GM23338 (cell line): ENCODE data around the gene CMKLR1. TPM values are rescaled to one million over a fixed set of nuclear protein-coding genes. Genes with fewer than 3 reads are reported as not detected.

Source experiments
- ATAC-seq: fragments of 200-7000 bp; cut with Tn5 transposase; 3 replicates; pipeline ENCODE4 v1.9.1; 2020
- DNase-seq: peaks from one replicate; pipeline ENCODE4 v3.0.0-alpha.2; 2015; ENCODE audit warnings: low spot score
- H2AFZ ChIP-seq: fragments of 200-600 bp; sonication (generic); 2 replicates; pipeline ENCODE4 v1.8.0; 2016; ENCODE audit warnings: antibody characterized with exemption, mild to moderate bottlenecking, moderate library complexity
- H3F3A ChIP-seq: fragments of 200-600 bp; sonication (generic); replicated peaks from 2 replicates; pipeline ENCODE4 v1.8.0; 2017; ENCODE audit warnings: antibody characterized with exemption, mixed run types, low read depth
- H3K27ac ChIP-seq: fragments of 200-600 bp; sonication (generic); 2 replicates; pipeline ENCODE4 v1.6.1; 2016; ENCODE audit warnings: low read depth
- H3K27me3 ChIP-seq: fragments of 200-600 bp; sonication (generic); 2 replicates; pipeline ENCODE4 v1.8.0; 2016; ENCODE audit warnings: mild to moderate bottlenecking, mixed run types, moderate library complexity; ENCODE audit not compliant: insufficient read depth
- H3K36me3 ChIP-seq: fragments of 200-600 bp; sonication (generic); 2 replicates; pipeline ENCODE4 v1.8.0; 2016; ENCODE audit warnings: mild to moderate bottlenecking; ENCODE audit not compliant: insufficient read depth
- H3K4me1 ChIP-seq: fragments of 200-600 bp; sonication (generic); 2 replicates; pipeline ENCODE4 v1.8.0; 2016; ENCODE audit warnings: mild to moderate bottlenecking, moderate library complexity; ENCODE audit not compliant: insufficient read depth
- H3K4me2 ChIP-seq: fragments of 200-600 bp; sonication (generic); 2 replicates; pipeline ENCODE4 v1.7.1; 2017; ENCODE audit warnings: mixed run types
- H3K4me3 ChIP-seq: fragments of 200-600 bp; sonication (generic); 2 replicates; pipeline ENCODE4 v1.6.1; 2016; ENCODE audit warnings: mixed run types
- H3K79me2 ChIP-seq: fragments of 200-600 bp; sonication (generic); replicated peaks from 2 replicates; pipeline ENCODE4 v1.8.0; 2017; ENCODE audit warnings: mild to moderate bottlenecking; ENCODE audit not compliant: insufficient read depth
- H3K9me2 ChIP-seq: fragments of 200-600 bp; sonication (generic); 2 replicates; pipeline ENCODE4 v1.8.0; 2017; ENCODE audit not compliant: insufficient read depth
- H4K20me1 ChIP-seq: fragments of 200-600 bp; sonication (generic); replicated peaks from 2 replicates; pipeline ENCODE4 v1.8.0; 2017; ENCODE audit warnings: mild to moderate bottlenecking; ENCODE audit not compliant: insufficient read depth
- H3K27ac Mint-ChIP-seq: 2 replicates; pipeline ENCODE4 v1.8.0; 2020; ENCODE audit warnings: inconsistent platforms, mild to moderate bottlenecking, moderate library complexity, mixed read lengths
- H3K27me3 Mint-ChIP-seq: 3 replicates; pipeline ENCODE4 v1.8.0; 2022; ENCODE audit warnings: low read depth, mild to moderate bottlenecking, moderate library complexity, mixed read lengths, inconsistent platforms; ENCODE audit not compliant: insufficient read depth, poor library complexity
- H3K36me3 Mint-ChIP-seq: 3 replicates; pipeline ENCODE4 v1.8.0; 2021; ENCODE audit warnings: low read depth, mild to moderate bottlenecking, inconsistent platforms, moderate library complexity, mixed read lengths
- H3K4me1 Mint-ChIP-seq: 3 replicates; pipeline ENCODE4 v1.8.0; 2020; ENCODE audit warnings: mild to moderate bottlenecking, inconsistent platforms, mixed read lengths
- H3K4me3 Mint-ChIP-seq: 3 replicates; pipeline ENCODE4 v1.8.0; 2021; ENCODE audit warnings: moderate library complexity, mild to moderate bottlenecking, inconsistent platforms, mixed read lengths
- H3K9me3 Mint-ChIP-seq: 3 replicates; pipeline ENCODE4 v1.8.0; 2020; ENCODE audit warnings: moderate library complexity, mild to moderate bottlenecking, inconsistent platforms, mixed read lengths
- CREB1 ChIP-seq: fragments of 250-450 bp; sonication (Bioruptor Pico); IDR thresholded peaks from 2 replicates; pipeline ENCODE4 v1.5.0; 2020; ENCODE audit warnings: low read depth, mild to moderate bottlenecking, moderate library complexity
- JUNB ChIP-seq: IDR thresholded peaks from one replicate; pipeline ENCODE4 v1.6.1; 2016; ENCODE audit warnings: antibody characterized with exemption; ENCODE audit not compliant: unreplicated experiment
- NANOG ChIP-seq: IDR thresholded peaks from 2 replicates; pipeline ENCODE4 v1.6.1; 2016; ENCODE audit warnings: antibody characterized with exemption, borderline replicate concordance
- ZNF114 ChIP-seq: fragments of 250-450 bp; sonication (Bioruptor Pico); IDR thresholded peaks from 2 replicates; pipeline ENCODE4 v1.5.0; 2020; ENCODE audit warnings: mild to moderate bottlenecking, moderate library complexity
- ZNF331 ChIP-seq: fragments of 250-450 bp; sonication (Bioruptor Pico); IDR thresholded peaks from 2 replicates; pipeline ENCODE4 v1.5.0; 2020; ENCODE audit warnings: low read depth, mild to moderate bottlenecking, moderate library complexity
- polyA plus RNA-seq: library from polyadenylated mRNA; unstranded; fragments of >200 nt; fragmentation: Nextera tagmentation; extraction: Ambion mirVana; gene quantifications from 2 replicates; pipeline ENCODE4 v1.2.1, GENCODE V29; 2016
- total RNA-seq: library from RNA; depleted of rRNA; stranded (reverse); fragments of >200 nt; shearing (Covaris generic); gene quantifications from 2 replicates; pipeline ENCODE4 v1.2.3, GENCODE V29; 2014
- TF ChIP-seq, protein P1 (sequence below): fragments of 250-450 bp; sonication (Bioruptor Pico); IDR thresholded peaks from 2 replicates; pipeline ENCODE4 v1.5.0; 2020; ENCODE audit warnings: mild to moderate bottlenecking, moderate library complexity
- TF ChIP-seq, protein P2 (sequence below): IDR thresholded peaks from one replicate; pipeline ENCODE4 v1.6.1; 2018; ENCODE audit warnings: antibody characterized with exemption; ENCODE audit not compliant: unreplicated experiment

The CMKLR1 gene
- total and polyA plus RNA-seq, 2 experiments from 2014 or later, result 0.40 to 2.6 TPM

DNA sequence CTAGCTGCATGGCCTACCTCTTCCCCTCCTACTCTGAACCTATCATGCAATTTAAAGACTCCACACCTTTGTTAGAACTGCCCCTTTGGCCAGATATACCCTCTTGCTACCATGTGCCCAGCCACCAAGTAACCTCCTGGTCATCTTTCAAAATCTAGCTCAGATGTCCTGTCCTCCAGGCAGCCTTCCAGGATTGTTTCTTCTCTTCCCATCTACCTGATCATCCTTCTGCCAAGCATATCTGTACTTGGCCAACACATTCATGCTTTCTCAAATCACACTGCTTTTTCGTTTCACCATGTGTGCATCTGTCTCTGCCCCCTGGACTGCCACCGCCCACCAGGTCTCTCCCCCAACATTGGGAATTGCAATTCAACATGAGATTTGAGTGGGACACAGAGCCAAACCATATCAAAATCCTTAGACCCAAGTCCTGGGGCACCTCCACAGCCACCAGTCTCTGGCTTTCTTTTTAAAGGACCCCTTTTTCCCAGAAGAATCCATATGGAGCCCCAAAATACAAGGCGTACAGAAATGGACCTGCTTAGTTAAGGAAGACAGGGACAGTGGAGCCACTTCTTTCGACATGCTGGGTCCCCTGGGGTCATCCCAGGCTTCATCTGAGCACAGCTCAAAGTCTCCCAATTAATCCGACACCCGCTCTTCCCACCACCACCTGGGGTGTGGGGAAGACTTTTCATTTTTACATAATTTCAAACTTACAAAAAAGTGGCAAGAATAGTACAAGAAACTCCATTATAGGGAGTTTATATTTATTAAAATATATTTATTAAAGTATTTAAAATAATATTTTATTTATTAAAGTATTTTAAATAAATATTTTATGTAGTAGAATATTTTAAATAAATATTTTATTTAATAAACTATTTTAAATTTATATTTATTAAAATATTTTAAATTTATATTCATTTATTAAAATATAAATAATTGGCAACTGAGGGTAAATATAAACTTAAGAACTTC, 7.9 kb upstream of the CMKLR1 start (continued):
- TF ChIP-seq, protein P1, sequence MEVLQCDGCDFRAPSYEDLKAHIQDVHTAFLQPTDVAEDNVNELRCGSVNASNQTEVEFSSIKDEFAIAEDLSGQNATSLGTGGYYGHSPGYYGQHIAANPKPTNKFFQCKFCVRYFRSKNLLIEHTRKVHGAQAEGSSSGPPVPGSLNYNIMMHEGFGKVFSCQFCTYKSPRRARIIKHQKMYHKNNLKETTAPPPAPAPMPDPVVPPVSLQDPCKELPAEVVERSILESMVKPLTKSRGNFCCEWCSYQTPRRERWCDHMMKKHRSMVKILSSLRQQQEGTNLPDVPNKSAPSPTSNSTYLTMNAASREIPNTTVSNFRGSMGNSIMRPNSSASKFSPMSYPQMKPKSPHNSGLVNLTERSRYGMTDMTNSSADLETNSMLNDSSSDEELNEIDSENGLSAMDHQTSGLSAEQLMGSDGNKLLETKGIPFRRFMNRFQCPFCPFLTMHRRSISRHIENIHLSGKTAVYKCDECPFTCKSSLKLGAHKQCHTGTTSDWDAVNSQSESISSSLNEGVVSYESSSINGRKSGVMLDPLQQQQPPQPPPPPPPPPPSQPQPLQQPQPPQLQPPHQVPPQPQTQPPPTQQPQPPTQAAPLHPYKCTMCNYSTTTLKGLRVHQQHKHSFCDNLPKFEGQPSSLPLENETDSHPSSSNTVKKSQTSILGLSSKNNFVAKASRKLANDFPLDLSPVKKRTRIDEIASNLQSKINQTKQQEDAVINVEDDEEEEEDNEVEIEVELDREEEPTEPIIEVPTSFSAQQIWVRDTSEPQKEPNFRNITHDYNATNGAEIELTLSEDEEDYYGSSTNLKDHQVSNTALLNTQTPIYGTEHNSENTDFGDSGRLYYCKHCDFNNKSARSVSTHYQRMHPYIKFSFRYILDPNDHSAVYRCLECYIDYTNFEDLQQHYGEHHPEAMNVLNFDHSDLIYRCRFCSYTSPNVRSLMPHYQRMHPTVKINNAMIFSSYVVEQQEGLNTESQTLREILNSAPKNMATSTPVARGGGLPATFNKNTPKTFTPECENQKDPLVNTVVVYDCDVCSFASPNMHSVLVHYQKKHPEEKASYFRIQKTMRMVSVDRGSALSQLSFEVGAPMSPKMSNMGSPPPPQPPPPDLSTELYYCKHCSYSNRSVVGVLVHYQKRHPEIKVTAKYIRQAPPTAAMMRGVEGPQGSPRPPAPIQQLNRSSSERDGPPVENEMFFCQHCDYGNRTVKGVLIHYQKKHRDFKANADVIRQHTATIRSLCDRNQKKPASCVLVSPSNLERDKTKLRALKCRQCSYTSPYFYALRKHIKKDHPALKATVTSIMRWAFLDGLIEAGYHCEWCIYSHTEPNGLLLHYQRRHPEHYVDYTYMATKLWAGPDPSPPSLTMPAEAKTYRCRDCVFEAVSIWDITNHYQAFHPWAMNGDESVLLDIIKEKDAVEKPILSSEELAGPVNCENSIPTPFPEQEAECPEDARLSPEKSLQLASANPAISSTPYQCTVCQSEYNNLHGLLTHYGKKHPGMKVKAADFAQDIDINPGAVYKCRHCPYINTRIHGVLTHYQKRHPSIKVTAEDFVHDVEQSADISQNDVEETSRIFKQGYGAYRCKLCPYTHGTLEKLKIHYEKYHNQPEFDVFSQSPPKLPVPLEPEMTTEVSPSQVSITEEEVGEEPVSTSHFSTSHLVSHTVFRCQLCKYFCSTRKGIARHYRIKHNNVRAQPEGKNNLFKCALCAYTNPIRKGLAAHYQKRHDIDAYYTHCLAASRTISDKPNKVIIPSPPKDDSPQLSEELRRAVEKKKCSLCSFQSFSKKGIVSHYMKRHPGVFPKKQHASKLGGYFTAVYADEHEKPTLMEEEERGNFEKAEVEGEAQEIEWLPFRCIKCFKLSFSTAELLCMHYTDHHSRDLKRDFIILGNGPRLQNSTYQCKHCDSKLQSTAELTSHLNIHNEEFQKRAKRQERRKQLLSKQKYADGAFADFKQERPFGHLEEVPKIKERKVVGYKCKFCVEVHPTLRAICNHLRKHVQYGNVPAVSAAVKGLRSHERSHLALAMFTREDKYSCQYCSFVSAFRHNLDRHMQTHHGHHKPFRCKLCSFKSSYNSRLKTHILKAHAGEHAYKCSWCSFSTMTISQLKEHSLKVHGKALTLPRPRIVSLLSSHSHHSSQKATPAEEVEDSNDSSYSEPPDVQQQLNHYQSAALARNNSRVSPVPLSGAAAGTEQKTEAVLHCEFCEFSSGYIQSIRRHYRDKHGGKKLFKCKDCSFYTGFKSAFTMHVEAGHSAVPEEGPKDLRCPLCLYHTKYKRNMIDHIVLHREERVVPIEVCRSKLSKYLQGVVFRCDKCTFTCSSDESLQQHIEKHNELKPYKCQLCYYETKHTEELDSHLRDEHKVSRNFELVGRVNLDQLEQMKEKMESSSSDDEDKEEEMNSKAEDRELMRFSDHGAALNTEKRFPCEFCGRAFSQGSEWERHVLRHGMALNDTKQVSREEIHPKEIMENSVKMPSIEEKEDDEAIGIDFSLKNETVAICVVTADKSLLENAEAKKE (CRISPR knock-in tag), result no peak
- TF ChIP-seq ZNF114 (CRISPR knock-in tag), result no peak
- no peak for TF ChIP-seq ZNF331 (CRISPR knock-in tag)
- TF ChIP-seq CREB1 (CRISPR knock-in tag), result no peak
- no peak for TF ChIP-seq JUNB

DNA sequence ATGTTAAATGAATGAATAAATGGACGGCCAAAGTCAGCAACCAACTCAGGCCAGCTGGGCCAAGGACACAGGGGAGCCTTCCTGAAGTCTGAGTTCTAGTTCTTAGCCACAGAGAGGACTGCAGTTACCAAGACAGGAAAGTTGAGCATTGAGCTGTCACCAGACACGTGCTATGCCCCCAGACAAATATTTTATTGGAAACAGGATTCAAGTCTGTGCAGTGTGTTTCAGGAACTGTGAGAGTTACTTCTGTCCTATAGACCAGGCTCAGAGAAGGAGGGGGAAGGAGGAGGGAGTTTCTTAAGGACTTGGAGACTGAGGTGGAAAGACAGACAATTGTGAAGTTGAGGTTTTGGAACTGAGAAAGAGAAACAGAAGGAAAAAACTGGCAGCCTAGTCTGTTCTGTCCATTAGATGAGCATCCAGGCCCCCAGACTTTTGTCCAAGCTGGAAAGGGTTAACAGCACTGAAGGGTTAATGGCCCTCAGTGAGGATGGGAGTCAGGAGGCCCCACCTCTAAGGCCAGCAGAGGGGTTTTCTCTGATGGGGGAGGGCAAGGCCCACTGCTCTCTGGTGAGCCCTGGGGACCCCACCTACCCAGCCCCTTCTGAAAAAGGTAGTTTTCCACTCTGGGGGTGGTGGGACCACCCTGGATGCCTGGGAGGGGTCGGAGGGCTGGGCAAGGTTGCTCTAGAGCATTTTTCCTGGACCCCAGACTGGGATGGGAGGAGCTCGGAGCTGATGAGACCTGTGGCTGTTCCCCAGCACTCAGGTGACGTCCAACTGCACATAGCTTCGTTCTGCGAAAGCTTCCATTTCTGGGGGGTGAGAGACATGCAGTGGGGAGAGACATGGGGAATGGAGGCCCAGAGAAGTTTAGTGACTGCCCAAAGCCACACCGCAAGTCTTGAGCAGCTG, 6.9 kb upstream of the CMKLR1 start:
- Mint-ChIP-seq H3K36me3 (no peaks in the 10 kb centered on the region), H3K9me3 (peaks cover 4% of the 10 kb centered on the region; the same call in 2 of the 3 replicates), H3K4me1 (peaks cover 10% of the 10 kb centered on the region), H3K27me3 (peaks cover 13% of the 10 kb centered on the region), H3K4me3 (no peak overlapping the region), H3K27ac (no peak overlapping the region)
- H3K4me1 ChIP-seq, result no peaks in the 10 kb centered on the region
- H3K79me2 ChIP-seq, result no peaks in the 10 kb centered on the region
- no peak overlapping the region for H3K4me3 ChIP-seq
- no peaks in the 10 kb centered on the region for H4K20me1 ChIP-seq
- ATAC-seq (peak; percentile 71), DNase-seq (peak; percentile 28)
- no peaks in the 10 kb centered on the region for H3F3A ChIP-seq
- H3K36me3 ChIP-seq, result no peaks in the 10 kb centered on the region
- no peak overlapping the region for H3K27ac ChIP-seq
- H2AFZ ChIP-seq, result peak overlapping the region; percentile 84
- no peaks in the 10 kb centered on the region for H3K9me2 ChIP-seq
- no peaks in the 10 kb centered on the region for H3K27me3 ChIP-seq
- no peak overlapping the region for H3K4me2 ChIP-seq
- TF ChIP-seq, protein P2, sequence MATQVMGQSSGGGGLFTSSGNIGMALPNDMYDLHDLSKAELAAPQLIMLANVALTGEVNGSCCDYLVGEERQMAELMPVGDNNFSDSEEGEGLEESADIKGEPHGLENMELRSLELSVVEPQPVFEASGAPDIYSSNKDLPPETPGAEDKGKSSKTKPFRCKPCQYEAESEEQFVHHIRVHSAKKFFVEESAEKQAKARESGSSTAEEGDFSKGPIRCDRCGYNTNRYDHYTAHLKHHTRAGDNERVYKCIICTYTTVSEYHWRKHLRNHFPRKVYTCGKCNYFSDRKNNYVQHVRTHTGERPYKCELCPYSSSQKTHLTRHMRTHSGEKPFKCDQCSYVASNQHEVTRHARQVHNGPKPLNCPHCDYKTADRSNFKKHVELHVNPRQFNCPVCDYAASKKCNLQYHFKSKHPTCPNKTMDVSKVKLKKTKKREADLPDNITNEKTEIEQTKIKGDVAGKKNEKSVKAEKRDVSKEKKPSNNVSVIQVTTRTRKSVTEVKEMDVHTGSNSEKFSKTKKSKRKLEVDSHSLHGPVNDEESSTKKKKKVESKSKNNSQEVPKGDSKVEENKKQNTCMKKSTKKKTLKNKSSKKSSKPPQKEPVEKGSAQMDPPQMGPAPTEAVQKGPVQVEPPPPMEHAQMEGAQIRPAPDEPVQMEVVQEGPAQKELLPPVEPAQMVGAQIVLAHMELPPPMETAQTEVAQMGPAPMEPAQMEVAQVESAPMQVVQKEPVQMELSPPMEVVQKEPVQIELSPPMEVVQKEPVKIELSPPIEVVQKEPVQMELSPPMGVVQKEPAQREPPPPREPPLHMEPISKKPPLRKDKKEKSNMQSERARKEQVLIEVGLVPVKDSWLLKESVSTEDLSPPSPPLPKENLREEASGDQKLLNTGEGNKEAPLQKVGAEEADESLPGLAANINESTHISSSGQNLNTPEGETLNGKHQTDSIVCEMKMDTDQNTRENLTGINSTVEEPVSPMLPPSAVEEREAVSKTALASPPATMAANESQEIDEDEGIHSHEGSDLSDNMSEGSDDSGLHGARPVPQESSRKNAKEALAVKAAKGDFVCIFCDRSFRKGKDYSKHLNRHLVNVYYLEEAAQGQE, result no peak
- TF ChIP-seq NANOG, result no peak
